ENCODE results near the gene NSFL1C.

Gene NSFL1C

GRCh38 chr20:1484438-1485116, 17.9 kb upstream of the NSFL1C start:
- no peak for DNase-seq (ENCODE audit: low spot score)

GRCh38 chr20:1479831-1480595, 13.4 kb upstream of the NSFL1C start:
- no peak for DNase-seq (ENCODE audit: low spot score)

GRCh38 chr20:1478566-1478965, 11.9 kb upstream of the NSFL1C start:
- DNase-seq (ENCODE audit: low spot score) = no peak

GRCh38 chr20:1477896-1478490, 11.3 kb upstream of the NSFL1C start:
- DNase-seq (ENCODE audit: low spot score) = no peak

- DNase-seq (ENCODE audit: low spot score) = no peak
Observed at GRCh38 chr20:1474817-1475603, 8.4 kb upstream of the NSFL1C start.

GRCh38 chr20:1474325-1474724, 7.7 kb upstream of the NSFL1C start:
- no peak for DNase-seq (ENCODE audit: low spot score)

GRCh38 chr20:1473246-1474220, 6.9 kb upstream of the NSFL1C start:
- no peak for DNase-seq (ENCODE audit: low spot score)

GRCh38 chr20:1472556-1473245, 6.1 kb upstream of the NSFL1C start:
- DNase-seq (ENCODE audit: low spot score) = no peak

GRCh38 chr20:1471242-1471641, 4.6 kb upstream of the NSFL1C start:
- DNase-seq (ENCODE audit: low spot score) = no peak

GRCh38 chr20:1469925-1470571, 3.4 kb upstream of the NSFL1C start:
- no peak for DNase-seq (ENCODE audit: low spot score)

- DNase-seq (ENCODE audit: low spot score) = no peak
Observed at GRCh38 chr20:1469306-1469905, 2.8 kb upstream of the NSFL1C start.

- no peak for DNase-seq (ENCODE audit: low spot score)
Observed at GRCh38 chr20:1468117-1468624, 1.5 kb upstream of the NSFL1C start.

- DNase-seq (ENCODE audit: low spot score) = no peak
Observed at GRCh38 chr20:1467355-1468116, 887 bp upstream of the NSFL1C start.

- DNase-seq (ENCODE audit: low spot score) = no peak
Observed at GRCh38 chr20:1467082-1467354, 369 bp upstream of the NSFL1C start.

- DNase-seq (ENCODE audit: low spot score) = no peak
Observed at GRCh38 chr20:1465470-1466210, 1.0 kb downstream of the NSFL1C start.

GRCh38 chr20:1463971-1464570, 2.6 kb downstream of the NSFL1C start:
- DNase-seq (ENCODE audit: low spot score) = no peak

- no peak for DNase-seq (ENCODE audit: low spot score)
Observed at GRCh38 chr20:1462834-1463233, 3.8 kb downstream of the NSFL1C start.

- no peak for DNase-seq (ENCODE audit: low spot score)
Observed at GRCh38 chr20:1462001-1462400, 4.6 kb downstream of the NSFL1C start.

All from CD4-positive, alpha-beta T cell treated with Interleukin-6 at 100 ng/mL for 8 hours (primary cell).